ENCODE results near the gene GTSF1L. TPM values are rescaled to one million over a fixed set of nuclear protein-coding genes. Genes with fewer than 3 reads are reported as not detected.

The GTSF1L gene
- total RNA-seq, 2 experiments from 2014 or later: not detected

GRCh38 chr20:43744151-43744611 lies 17.4 kb upstream of the GTSF1L start:
- DNase-seq: peak; percentile 47
- POLR2A ChIA-PET: interaction anchor here (0.7 kb wide), 1 partner anchor 24 kb away, joined by 3 read pairs; no protein-coding TSS in a partner anchor
- peaks cover 8% of the 10 kb centered on the region for H3K27me3 Mint-ChIP-seq
- peaks cover 5% of the 10 kb centered on the region for H3K4me1 Mint-ChIP-seq (ENCODE audit: low read depth)
- intact Hi-C loops (cut with micrococcal nuclease): no loop called here
- CTCF ChIA-PET: interaction anchor here (0.6 kb wide), 1 partner anchor 103 kb away, joined by 3 read pairs; no protein-coding TSS in a partner anchor
- no peak overlapping the region for H3K4me3 Mint-ChIP-seq
- no peaks in the 10 kb centered on the region for H3K9me3 Mint-ChIP-seq
- H3K27ac Mint-ChIP-seq: no peak overlapping the region
- no peaks in the 10 kb centered on the region for H3K36me3 Mint-ChIP-seq

GRCh38 chr20:43740642-43741041 lies 13.8 kb upstream of the GTSF1L start:
- peaks cover 11% of the 10 kb centered on the region for H3K4me1 Mint-ChIP-seq (ENCODE audit: low read depth)
- DNase-seq: no peak
- H3K36me3 Mint-ChIP-seq: no peaks in the 10 kb centered on the region
- intact Hi-C loops (cut with micrococcal nuclease): no loop called here
- ChIA-PET POLR2A (no interaction called here), CTCF (no interaction called here)
- no peaks in the 10 kb centered on the region for H3K27me3 Mint-ChIP-seq
- no peak overlapping the region for H3K27ac Mint-ChIP-seq
- no peak overlapping the region for H3K4me3 Mint-ChIP-seq
- no peaks in the 10 kb centered on the region for H3K9me3 Mint-ChIP-seq

DNA sequence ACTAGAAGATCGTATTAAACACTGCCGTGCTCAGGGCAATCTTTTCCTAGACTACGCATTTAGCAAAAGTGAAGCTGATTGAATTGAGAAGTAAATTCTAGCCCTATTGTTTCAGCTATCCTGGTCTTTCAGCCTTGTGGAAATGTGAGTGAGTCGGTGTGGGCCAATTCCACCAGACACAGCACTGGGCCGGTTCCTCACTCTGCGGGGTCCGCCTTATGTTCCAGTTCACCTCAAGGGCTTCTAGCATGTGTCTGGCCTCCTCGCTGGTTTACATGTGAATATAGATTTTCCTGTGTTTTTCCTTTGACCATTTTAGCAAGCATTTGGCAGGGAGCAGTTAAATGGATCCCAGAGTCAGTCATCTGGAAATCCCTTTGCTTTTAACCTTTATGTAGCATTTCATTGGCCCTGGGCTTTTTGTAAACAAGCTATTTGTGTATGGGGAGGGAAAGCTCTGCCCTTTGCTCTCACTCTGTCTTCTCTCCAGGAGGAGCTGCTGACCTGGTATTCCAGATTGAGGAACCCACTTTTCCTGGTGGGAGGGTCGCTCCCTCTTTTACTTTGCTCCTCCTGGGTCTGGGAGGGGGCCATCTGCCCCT lies 12.4 kb upstream of the GTSF1L start:
- DNase-seq: no peak
- H3K4me3 Mint-ChIP-seq: no peak overlapping the region
- no peaks in the 10 kb centered on the region for H3K9me3 Mint-ChIP-seq
- intact Hi-C loops (cut with micrococcal nuclease): no loop called here
- ChIA-PET CTCF (no interaction called here), POLR2A (interaction anchor here (0.8 kb wide), 1 partner anchor 17 kb away, joined by 3 read pairs; no protein-coding TSS in a partner anchor)
- H3K27ac Mint-ChIP-seq: no peak overlapping the region
- H3K36me3 Mint-ChIP-seq: no peaks in the 10 kb centered on the region
- H3K27me3 Mint-ChIP-seq: no peaks in the 10 kb centered on the region
- peaks cover 11% of the 10 kb centered on the region for H3K4me1 Mint-ChIP-seq (ENCODE audit: low read depth)

- intact Hi-C loops (cut with micrococcal nuclease): loop anchor here (2.0 kb wide), 1 partner anchor 13 kb away; no protein-coding TSS in a partner anchor
Observed at GRCh38 chr20:43737925-43738324, 11.1 kb upstream of the GTSF1L start.

GRCh38 chr20:43736588-43737158 lies 9.9 kb upstream of the GTSF1L start:
- POLR2A ChIA-PET: interaction anchor here (1.0 kb wide), 1 partner anchor 15 kb away, joined by 3 read pairs; no protein-coding TSS in a partner anchor

More at GRCh38 chr20:43737925-43738324, 11.1 kb upstream of the GTSF1L start:
- CTCF ChIA-PET: no interaction called here
- peaks cover 16% of the 10 kb centered on the region for H3K4me1 Mint-ChIP-seq (ENCODE audit: low read depth)
- POLR2A ChIA-PET: no interaction called here
- no peak for DNase-seq
- no peaks in the 10 kb centered on the region for H3K36me3 Mint-ChIP-seq
- no peaks in the 10 kb centered on the region for H3K9me3 Mint-ChIP-seq
- no peak overlapping the region for H3K27ac Mint-ChIP-seq
- H3K27me3 Mint-ChIP-seq: no peaks in the 10 kb centered on the region
- H3K4me3 Mint-ChIP-seq: no peak overlapping the region

DNA sequence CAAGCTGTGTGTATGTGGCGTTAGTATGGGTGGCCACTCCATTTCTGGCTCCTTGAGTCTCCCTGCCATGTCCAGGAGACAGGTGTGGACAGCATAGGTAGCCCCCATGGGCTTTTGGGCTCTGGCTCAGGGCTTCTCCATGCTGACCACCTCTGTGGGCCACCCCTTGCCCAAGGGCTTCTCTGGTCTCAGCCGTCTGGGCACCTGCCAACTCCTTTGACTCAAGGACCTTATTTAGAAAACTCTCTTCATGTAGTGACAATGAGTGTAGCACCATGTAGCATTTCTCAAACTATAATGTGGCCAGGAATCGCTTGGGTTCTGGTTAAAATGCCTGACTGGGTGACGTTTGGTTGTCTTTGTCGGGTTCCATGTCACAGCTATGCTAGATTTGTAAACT lies 5.1 kb upstream of the GTSF1L start:
- ChIA-PET CTCF (interaction anchor here (1.5 kb wide), 1 partner anchor 16 kb away, joined by 3 read pairs; no protein-coding TSS in a partner anchor), POLR2A (no interaction called here)
- intact Hi-C loops (cut with micrococcal nuclease): no loop called here
- DNase-seq: no peak
- peaks cover 26% of the 10 kb centered on the region for H3K4me1 Mint-ChIP-seq (ENCODE audit: low read depth)
- no peak overlapping the region for H3K4me3 Mint-ChIP-seq
- no peaks in the 10 kb centered on the region for H3K36me3 Mint-ChIP-seq
- no peaks in the 10 kb centered on the region for H3K27me3 Mint-ChIP-seq
- peaks cover 8% of the 10 kb centered on the region for H3K9me3 Mint-ChIP-seq
- no peak overlapping the region for H3K27ac Mint-ChIP-seq

More at GRCh38 chr20:43736588-43737158, 9.9 kb upstream of the GTSF1L start:
- intact Hi-C loops (cut with micrococcal nuclease): loop anchor here (1.0 to 2.0 kb wide), 2 partner anchors 14 to 278 kb away; no protein-coding TSS in a partner anchor
- peak; percentile 67 for DNase-seq
- no peaks in the 10 kb centered on the region for H3K36me3 Mint-ChIP-seq
- H3K9me3 Mint-ChIP-seq: no peaks in the 10 kb centered on the region
- peaks cover 16% of the 10 kb centered on the region for H3K4me1 Mint-ChIP-seq (ENCODE audit: low read depth)
- no peaks in the 10 kb centered on the region for H3K27me3 Mint-ChIP-seq
- H3K4me3 Mint-ChIP-seq: no peak overlapping the region
- H3K27ac Mint-ChIP-seq: no peak overlapping the region
- CTCF ChIA-PET: interaction anchor here (1.0 to 1.6 kb wide), 2 partner anchors 14 to 247 kb away, joined by 3 to 16 read pairs; no protein-coding TSS in a partner anchor

- Mint-ChIP-seq H3K36me3 (no peaks in the 10 kb centered on the region), H3K27me3 (no peaks in the 10 kb centered on the region), H3K4me1 (ENCODE audit: low read depth) (peaks cover 22% of the 10 kb centered on the region), H3K9me3 (peaks cover 8% of the 10 kb centered on the region), H3K27ac (no peak overlapping the region), H3K4me3 (no peak overlapping the region)
- ChIA-PET POLR2A (no interaction called here), CTCF (no interaction called here)
- DNase-seq: no peak
- intact Hi-C loops (cut with micrococcal nuclease): no loop called here
Observed at GRCh38 chr20:43731469-43731868, 4.7 kb upstream of the GTSF1L start.

DNA sequence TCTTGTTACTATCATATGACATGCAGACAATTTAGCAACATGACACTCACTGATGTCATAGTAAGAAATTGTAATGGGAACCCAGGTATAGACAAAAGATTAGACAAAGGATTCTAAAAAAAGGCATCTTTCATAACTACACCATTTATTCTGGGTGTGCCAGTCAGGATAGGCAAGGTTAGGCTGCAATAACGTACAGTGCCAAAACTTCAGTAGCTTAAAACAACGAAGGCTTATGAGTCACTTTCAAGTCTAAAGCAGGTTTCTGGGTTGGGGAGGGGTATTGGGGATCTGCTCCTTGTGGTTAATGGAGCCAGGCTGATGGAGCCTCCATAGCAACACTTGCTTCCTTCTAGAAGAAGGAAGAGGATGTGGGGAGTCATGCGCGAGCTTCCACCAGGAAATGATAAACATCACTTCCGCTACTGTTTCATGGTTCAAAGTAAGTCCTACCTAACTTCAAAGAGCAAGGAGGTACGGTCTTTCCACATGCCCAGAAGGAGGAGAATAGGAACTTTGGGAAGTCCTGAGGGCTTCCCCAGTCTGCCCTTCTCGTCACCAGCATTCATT lies 2.0 kb upstream of the GTSF1L start:
- H3K9me3 Mint-ChIP-seq: peaks cover 8% of the 10 kb centered on the region
- ChIA-PET POLR2A (no interaction called here), CTCF (interaction anchor here (1.0 kb wide), 1 partner anchor 890 kb away, joined by 3 read pairs; no protein-coding TSS in a partner anchor)
- intact Hi-C loops (cut with micrococcal nuclease): no loop called here
- H3K27ac Mint-ChIP-seq: no peak overlapping the region
- H3K36me3 Mint-ChIP-seq: no peaks in the 10 kb centered on the region
- no peaks in the 10 kb centered on the region for H3K27me3 Mint-ChIP-seq
- no peak for DNase-seq
- no peak overlapping the region for H3K4me3 Mint-ChIP-seq
- H3K4me1 Mint-ChIP-seq (ENCODE audit: low read depth): peaks cover 19% of the 10 kb centered on the region

- no peak overlapping the region for H3K27ac Mint-ChIP-seq
- intact Hi-C loops (cut with micrococcal nuclease): no loop called here
- peaks cover 8% of the 10 kb centered on the region for H3K9me3 Mint-ChIP-seq
- H3K4me1 Mint-ChIP-seq (ENCODE audit: low read depth): peaks cover 18% of the 10 kb centered on the region
- no peaks in the 10 kb centered on the region for H3K27me3 Mint-ChIP-seq
- no peak for DNase-seq
- H3K4me3 Mint-ChIP-seq: no peak overlapping the region
- H3K36me3 Mint-ChIP-seq: no peaks in the 10 kb centered on the region
- ChIA-PET CTCF (interaction anchor here (1.0 kb wide), 1 partner anchor 890 kb away, joined by 3 read pairs; no protein-coding TSS in a partner anchor), POLR2A (no interaction called here)
Observed at GRCh38 chr20:43727980-43728590, 1.3 kb upstream of the GTSF1L start.

DNA sequence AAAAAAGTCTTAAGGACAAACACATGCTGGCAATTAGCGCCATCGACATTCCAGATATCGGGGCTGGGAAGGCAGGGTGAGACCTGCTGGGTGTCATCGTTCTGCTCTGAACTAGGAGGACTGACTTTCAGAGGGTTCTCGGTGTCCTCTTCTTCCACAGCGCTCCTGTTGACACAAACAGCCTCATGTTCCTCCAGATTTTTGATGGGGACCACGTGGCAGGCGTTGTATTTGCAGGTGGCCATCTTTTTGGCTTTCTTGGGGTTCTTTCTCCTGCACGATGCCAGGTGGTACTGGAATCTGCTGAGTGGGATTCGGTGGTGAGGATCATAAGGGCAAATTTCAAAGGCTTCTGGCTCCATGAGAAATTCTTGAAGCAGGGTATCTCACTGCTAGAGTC lies 469 bp downstream of the GTSF1L start:
- H3K4me3 Mint-ChIP-seq: no peak overlapping the region
- no peak overlapping the region for H3K27ac Mint-ChIP-seq
- peaks cover 8% of the 10 kb centered on the region for H3K9me3 Mint-ChIP-seq
- ChIA-PET POLR2A (no interaction called here), CTCF (interaction anchor here (0.7 to 1.5 kb wide), 2 partner anchors 11 to 278 kb away, joined by 3 to 4 read pairs; no protein-coding TSS in a partner anchor)
- intact Hi-C loops (cut with micrococcal nuclease): no loop called here
- H3K27me3 Mint-ChIP-seq: no peaks in the 10 kb centered on the region
- H3K4me1 Mint-ChIP-seq (ENCODE audit: low read depth): peaks cover 30% of the 10 kb centered on the region
- H3K36me3 Mint-ChIP-seq: no peaks in the 10 kb centered on the region
- DNase-seq: no peak

DNA sequence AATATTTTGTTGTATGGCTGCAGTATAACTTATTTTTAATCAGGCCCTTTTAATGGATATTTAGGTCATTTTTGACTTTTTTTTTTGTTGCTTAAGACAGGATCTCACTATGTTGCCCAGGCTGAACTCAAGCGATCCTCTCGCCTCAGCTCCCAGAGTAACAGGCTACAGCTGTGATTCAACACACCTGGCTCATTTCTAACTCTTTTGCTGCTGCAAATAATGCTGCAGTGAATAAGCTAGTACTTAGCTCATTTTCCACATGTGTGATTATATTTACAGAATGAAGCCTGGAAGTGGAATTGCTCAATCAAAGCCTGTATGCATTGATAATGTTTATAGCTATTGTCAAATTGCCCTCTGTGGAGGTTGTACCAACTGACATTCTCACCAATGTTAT lies 1.1 kb downstream of the GTSF1L start:
- ChIA-PET POLR2A (no interaction called here), CTCF (interaction anchor here (0.7 to 1.5 kb wide), 2 partner anchors 10 to 277 kb away, joined by 3 to 4 read pairs; no protein-coding TSS in a partner anchor)
- no peak overlapping the region for H3K27ac Mint-ChIP-seq
- peaks cover 8% of the 10 kb centered on the region for H3K9me3 Mint-ChIP-seq
- no peak for DNase-seq
- H3K4me3 Mint-ChIP-seq: no peak overlapping the region
- H3K27me3 Mint-ChIP-seq: no peaks in the 10 kb centered on the region
- H3K36me3 Mint-ChIP-seq: no peaks in the 10 kb centered on the region
- intact Hi-C loops (cut with micrococcal nuclease): no loop called here
- H3K4me1 Mint-ChIP-seq (ENCODE audit: low read depth): peaks cover 30% of the 10 kb centered on the region

DNA sequence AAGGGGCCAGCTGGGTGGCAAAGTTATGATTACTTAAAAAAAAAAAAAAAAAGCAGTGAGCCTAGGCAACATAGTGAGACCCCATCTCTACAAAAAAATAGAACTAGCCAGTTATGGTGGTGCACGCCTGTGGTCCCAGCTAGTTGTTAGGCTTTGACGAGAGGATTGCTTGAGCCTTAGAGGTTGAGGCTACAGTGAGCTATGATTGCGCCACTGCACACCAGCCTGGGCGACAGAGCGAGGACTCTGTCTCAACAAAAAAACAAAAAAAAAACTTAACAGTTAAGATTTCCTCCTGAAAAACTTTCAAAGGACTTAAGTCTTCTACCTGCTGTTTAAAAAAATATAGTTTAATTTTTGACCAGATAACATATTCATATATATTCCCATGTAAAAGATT lies 2.4 kb downstream of the GTSF1L start:
- ChIA-PET CTCF (no interaction called here), POLR2A (no interaction called here)
- Mint-ChIP-seq H3K36me3 (peaks cover 3% of the 10 kb centered on the region), H3K27ac (no peak overlapping the region), H3K4me1 (ENCODE audit: low read depth) (peaks cover 29% of the 10 kb centered on the region), H3K4me3 (no peak overlapping the region), H3K9me3 (peaks cover 12% of the 10 kb centered on the region), H3K27me3 (no peaks in the 10 kb centered on the region)
- intact Hi-C loops (cut with micrococcal nuclease): no loop called here
- DNase-seq: no peak
